HCT116 (cell line): Measurements from ENCODE around the gene APBB3. TPM values are rescaled to one million over a fixed set of nuclear protein-coding genes. Genes with fewer than 3 reads are reported as not detected.
A peak's percentile ranks its signal among the peaks of the same experiment; 100 is the strongest.

Experiments used
- ATAC-seq: fragments of 200-7000 bp; cut with Tn5 transposase; 2 replicates; pipeline ENCODE4 v1.9.1; 2020; ENCODE audit warnings: mild to moderate bottlenecking, moderate library complexity
- BruUV-seq: library from RNA; stranded (reverse); fragments of 400-500 nt; replicated peaks from 2 replicates; lab custom pipeline; 2021; lab: Mats Ljungman, UMichigan
- CTCF ChIA-PET: fragments of 300-600 bp; sonication (Branson Sonifier 250); formaldehyde crosslinking; loops from one replicate; lab custom pipeline; 2021; ENCODE audit warnings: antibody characterized with exemption; lab: Charles Lee
- POLR2A ChIA-PET: fragments of 300-600, 350-600 bp; sonication (Branson Sonifier 250); formaldehyde crosslinking; loops from one replicate; lab custom pipeline; 2021; ENCODE audit warnings: antibody characterized with exemption; lab: Charles Lee
- RAD21 ChIA-PET, 2 experiments: fragments of 300-600 bp; sonication (Branson Sonifier 250); formaldehyde crosslinking; loops; one replicate each; lab custom pipeline; 2023; ENCODE audit warnings: low total read pairs in 2 of 2; ENCODE audit not compliant: uncharacterized antibody in 2 of 2, unreplicated experiment in 2 of 2, low non-redundant PET in 1 of 2; lab: Charles Lee
- DNase-seq: peaks from one replicate; pipeline ENCODE4 v3.0.0-alpha.2; 2010; ENCODE audit warnings: low read depth, low spot score
- H2AFZ ChIP-seq: fragments of 200-600 bp; shearing (Covaris generic), sonication (generic); 2 replicates; pipeline ENCODE4 v1.6.1; 2017; ENCODE audit warnings: low read depth, mixed run types, mixed read lengths, antibody characterized with exemption, low read length; ENCODE audit not compliant: poor library complexity, severe bottlenecking
- H3K27ac ChIP-seq: 2 replicates; pipeline ENCODE4 v1.5.1; 2012; ENCODE audit warnings: low read depth, low read length
- H3K27me3 ChIP-seq: fragments of 200-600 bp; sonication (generic); 2 replicates; pipeline ENCODE4 v1.6.1; 2016; ENCODE audit warnings: mixed run types, low read length, mixed read lengths; ENCODE audit not compliant: insufficient read depth
- H3K36me3 ChIP-seq, 2 experiments: fragments of 200-500 bp in 1 of 2; fragments of 200-600 bp in 1 of 2; sonication (Bioruptor generic) in 1 of 2; sonication (generic) in 1 of 2; 2 replicates each; pipeline versions ENCODE4 v1.5.1 to v1.6.1; 2014 to 2016; ENCODE audit warnings: low read length in 2 of 2, inconsistent platforms in 1 of 2, mixed read lengths in 1 of 2, mixed run types in 1 of 2; ENCODE audit not compliant: insufficient read depth in 2 of 2, control insufficient read depth in 1 of 2
- H3K4me1 ChIP-seq, 2 experiments: fragments of 200-600 bp in 1 of 2; sonication (generic) in 1 of 2; 2 replicates each; pipeline versions ENCODE4 v1.5.1 to v1.6.1; 2012 to 2017; ENCODE audit warnings: low read length in 2 of 2, inconsistent platforms in 1 of 2, mild to moderate bottlenecking in 1 of 2, mixed read lengths in 1 of 2, mixed run types in 1 of 2, moderate library complexity in 1 of 2; ENCODE audit not compliant: insufficient read depth in 2 of 2, control insufficient read depth in 1 of 2
- H3K4me2 ChIP-seq: fragments of 200-600 bp; sonication (generic); 2 replicates; pipeline ENCODE4 v1.6.1; 2017; ENCODE audit warnings: mixed run types, low read length, mixed read lengths
- H3K4me3 ChIP-seq, 2 experiments: fragments of 200-600 bp in 1 of 2; sonication (generic) in 1 of 2; replicated peaks in 1 of 2; 2 replicates each; pipeline ENCODE4 v1.5.1; 2011 to 2016; ENCODE audit warnings: low read length in 2 of 2, control low read depth in 1 of 2, low read depth in 1 of 2, mild to moderate bottlenecking in 1 of 2, mixed read lengths in 1 of 2, mixed run types in 1 of 2
- H3K79me2 ChIP-seq: fragments of 200-600 bp; sonication (generic); 2 replicates; pipeline ENCODE4 v1.6.1; 2017; ENCODE audit warnings: mild to moderate bottlenecking, mixed run types, low read length, moderate library complexity, mixed read lengths; ENCODE audit not compliant: insufficient read depth
- H3K9ac ChIP-seq: fragments of 200-600 bp; sonication (generic); 2 replicates; pipeline ENCODE4 v1.6.1; 2016; ENCODE audit warnings: low read length, mixed read lengths
- H3K9me2 ChIP-seq: fragments of 200-600 bp; sonication (generic), shearing (Covaris generic); 2 replicates; pipeline ENCODE4 v1.6.1; 2017; ENCODE audit warnings: mixed run types, mild to moderate bottlenecking, moderate library complexity; ENCODE audit not compliant: insufficient read depth
- H3K9me3 ChIP-seq, 2 experiments: fragments of 200-500 bp in 1 of 2; fragments of 200-600 bp in 1 of 2; sonication (Bioruptor generic) in 1 of 2; sonication (generic) in 1 of 2; 2 replicates each; pipeline ENCODE4 v1.6.1; 2014 to 2017; ENCODE audit warnings: low read length in 2 of 2, mixed read lengths in 2 of 2, inconsistent platforms in 1 of 2, low read depth in 1 of 2, mild to moderate bottlenecking in 1 of 2, mixed run types in 1 of 2, moderate library complexity in 1 of 2; ENCODE audit not compliant: control insufficient read depth in 1 of 2, insufficient read depth in 1 of 2
- H4K20me1 ChIP-seq: fragments of 200-600 bp; sonication (generic), shearing (Covaris generic); 2 replicates; pipeline ENCODE4 v1.6.1; 2017; ENCODE audit warnings: mixed run types, mild to moderate bottlenecking, moderate library complexity; ENCODE audit not compliant: insufficient read depth
- CEBPB ChIP-seq: IDR thresholded peaks from 2 replicates; pipeline ENCODE4 v1.6.1; 2012; ENCODE audit warnings: low read depth
- ELF1 ChIP-seq: IDR thresholded peaks from 2 replicates; pipeline ENCODE4 v1.6.1; 2012; ENCODE audit warnings: low read depth, borderline replicate concordance
- FOSL1 ChIP-seq: IDR thresholded peaks from 2 replicates; pipeline ENCODE4 v1.6.1; 2012; ENCODE audit warnings: low read depth
- SP1 ChIP-seq: IDR thresholded peaks from 2 replicates; pipeline ENCODE4 v1.6.1; 2012; ENCODE audit warnings: low read depth
- SRF ChIP-seq: IDR thresholded peaks from 2 replicates; pipeline ENCODE4 v1.6.1; 2012; ENCODE audit warnings: low read depth
- ZBTB33 ChIP-seq: IDR thresholded peaks from 2 replicates; pipeline ENCODE4 v1.6.1; 2011; ENCODE audit warnings: mild to moderate bottlenecking, low read length, moderate library complexity; ENCODE audit not compliant: insufficient replicate concordance; ENCODE audit errors: extremely low read depth
- ZFX ChIP-seq: fragments of 450-650 bp; IDR thresholded peaks from 2 replicates; pipeline ENCODE4 v1.6.1; 2017
- intact Hi-C: fragments of 100-400 bp; cut with micrococcal nuclease; formaldehyde crosslinking; loops from 2 replicates; pipeline ENCODE4 v1.10.0; 2022
- total RNA-seq: library from RNA; stranded (reverse); gene quantifications from one replicate; pipeline ENCODE4 v1.2.1, GENCODE V29; 2021; ENCODE audit not compliant: unreplicated experiment

Gene APBB3
- total RNA-seq, 1 experiment from 2014 or later: 28.4 TPM

GRCh38 chr5:140608722-140609121 is 44.3 kb upstream of the APBB3 start (continued):
- TF ChIP-seq ZBTB33 (no peak), SRF (no peak)

GRCh38 chr5:140607031-140607430 is 42.6 kb upstream of the APBB3 start:
- Histone ChIP-seq H3K9me3 (no peaks in the 10 kb centered on the region), H3K27ac (no peak overlapping the region), H3K9ac (no peak overlapping the region), H3K4me1 (no peaks in the 10 kb centered on the region), H3K79me2 (no peaks in the 10 kb centered on the region), H3K27me3 (no peaks in the 10 kb centered on the region), H2AFZ (no peak overlapping the region), H3K4me2 (no peak overlapping the region), H3K9me2 (no peaks in the 10 kb centered on the region), H4K20me1 (no peaks in the 10 kb centered on the region), H3K4me3 (no peak overlapping the region), H3K36me3 (no peaks in the 10 kb centered on the region)
- TF ChIP-seq ELF1 (no peak), FOSL1 (no peak), SP1 (no peak), ZFX (no peak), CEBPB (peak; percentile 41; the same call in 1 of the 2 replicates), SRF (no peak)
- CTCF ChIA-PET: no interaction called here
- ATAC-seq (no peak), DNase-seq (no peak)
- RAD21 ChIA-PET: no interaction called here
- no TSS peak for BruUV-seq
- intact Hi-C loops: no loop called here
- POLR2A ChIA-PET: interaction anchor here (0.6 kb wide), 1 partner anchor 40 kb away, joined by 3 read pairs; the partner anchor contains the start of genes IK and NDUFA2
